Testis (tissue), 3 donors: ENCODE results near the gene H1-8. TPM values are rescaled to one million over a fixed set of nuclear protein-coding genes. Genes with fewer than 3 reads are reported as not detected.

ENCODE experiments used
- DNase-seq: peaks from one replicate; pipeline ENCODE4 v3.0.0-alpha.2; 2019
- H3K27ac ChIP-seq, 2 donors: fragments of 200-600 bp; sonication (generic); one replicate each; pipeline ENCODE4 v1.5.1; 2019
- H3K27me3 ChIP-seq: fragments of 200-600 bp; sonication (generic); one replicate; pipeline ENCODE4 v1.5.1; 2019
- H3K36me3 ChIP-seq: fragments of 200-600 bp; sonication (generic); one replicate; pipeline ENCODE4 v1.5.1; 2017; ENCODE audit warnings: low read depth; ENCODE audit errors: missing control alignments
- H3K4me1 ChIP-seq: fragments of 200-600 bp; sonication (generic); one replicate; pipeline ENCODE4 v1.5.1; 2019
- H3K4me3 ChIP-seq, 2 donors: fragments of 200-600 bp; sonication (generic); one replicate each; pipeline ENCODE4 v1.5.1; 2017 to 2019
- H3K9me3 ChIP-seq: fragments of 200-600 bp; sonication (generic); one replicate; pipeline ENCODE4 v1.5.1; 2017
- POLR2A ChIP-seq: fragments of 450-650 bp; IDR thresholded peaks from one replicate; pipeline ENCODE4 v1.6.1; 2017; ENCODE audit warnings: antibody characterized with exemption, mild to moderate bottlenecking, moderate library complexity
- WGBS, 2 donors: methylation state at CpG; one replicate each; pipeline ENCODE4 v1.1.5; 2018; 5-methylcytosine and 5-hydroxymethylcytosine counted together
- intact Hi-C: fragments of 100-400 bp; cut with DNase I; formaldehyde crosslinking; loops from one replicate; pipeline ENCODE4 v1.15.1; 2023; ENCODE audit warnings: low total_unique reads
- polyA plus RNA-seq: library from polyadenylated mRNA; stranded (reverse); fragments of 350-450 nt; fragmentation: Illumina TruSeq; extraction: RNeasy Lipid Tissue Mini Kit (QIAGEN cat#74804); gene quantifications from one replicate; pipeline ENCODE4 v1.2.3, GENCODE V29; 2014; ENCODE audit warnings: low read depth, low replicate concordance; ENCODE audit not compliant: insufficient read depth
- total RNA-seq, 2 donors: library from RNA; depleted of rRNA; stranded (reverse); fragments of >200 nt; gene quantifications; one replicate each; pipeline ENCODE4 v1.2.3, GENCODE V29; 2016
- TF ChIP-seq, protein P1 (sequence below), 3 experiments: fragments of 450-650 bp in 2 of 3; fragments of 200-600 bp in 1 of 3; sonication (generic) in 1 of 3; IDR thresholded peaks; one replicate each; pipeline ENCODE4 v1.5.1; 2016 to 2019; ENCODE audit warnings: antibody characterized with exemption in 3 of 3, mild to moderate bottlenecking in 2 of 3, moderate library complexity in 1 of 3

The H1-8 gene
- total and polyA plus RNA-seq, 3 donors from 2014 or later: 4.2 to 8.6 (median 4.8) TPM

DNA sequence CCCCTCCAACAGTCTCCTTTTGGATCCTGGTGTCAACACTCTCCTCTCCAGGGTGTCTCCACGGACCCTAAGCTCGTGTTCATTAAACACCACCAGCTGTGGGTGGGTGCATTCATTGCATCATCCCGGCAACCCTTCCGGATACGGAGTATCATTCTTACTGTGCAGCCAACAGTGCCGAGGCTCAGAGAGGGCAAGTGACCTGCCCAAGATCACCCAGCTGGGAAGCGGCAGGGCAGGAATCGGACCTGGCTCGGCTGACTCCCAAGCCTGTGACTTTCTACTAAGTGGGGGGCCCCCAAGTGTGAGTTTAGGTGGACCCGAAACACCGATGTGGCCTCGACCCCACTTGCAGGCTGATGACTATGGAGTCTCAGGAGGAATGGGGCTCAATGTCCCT, 20.4 kb downstream of the H1-8 start:
- peak overlapping the region in 1 of 2 donors; percentile 36 for H3K27ac ChIP-seq
- WGBS, 2 donors: 83 to 85% methylated on average over 9 to 12 of the region's 12 CpGs
- no peaks in the 10 kb centered on the region for H3K9me3 ChIP-seq
- DNase-seq: no peak
- H3K4me3 ChIP-seq: no peak overlapping the region
- peaks cover 65% of the 10 kb centered on the region for H3K4me1 ChIP-seq
- intact Hi-C loops: no loop called here
- no peak for TF ChIP-seq POLR2A
- TF ChIP-seq, protein P1, sequence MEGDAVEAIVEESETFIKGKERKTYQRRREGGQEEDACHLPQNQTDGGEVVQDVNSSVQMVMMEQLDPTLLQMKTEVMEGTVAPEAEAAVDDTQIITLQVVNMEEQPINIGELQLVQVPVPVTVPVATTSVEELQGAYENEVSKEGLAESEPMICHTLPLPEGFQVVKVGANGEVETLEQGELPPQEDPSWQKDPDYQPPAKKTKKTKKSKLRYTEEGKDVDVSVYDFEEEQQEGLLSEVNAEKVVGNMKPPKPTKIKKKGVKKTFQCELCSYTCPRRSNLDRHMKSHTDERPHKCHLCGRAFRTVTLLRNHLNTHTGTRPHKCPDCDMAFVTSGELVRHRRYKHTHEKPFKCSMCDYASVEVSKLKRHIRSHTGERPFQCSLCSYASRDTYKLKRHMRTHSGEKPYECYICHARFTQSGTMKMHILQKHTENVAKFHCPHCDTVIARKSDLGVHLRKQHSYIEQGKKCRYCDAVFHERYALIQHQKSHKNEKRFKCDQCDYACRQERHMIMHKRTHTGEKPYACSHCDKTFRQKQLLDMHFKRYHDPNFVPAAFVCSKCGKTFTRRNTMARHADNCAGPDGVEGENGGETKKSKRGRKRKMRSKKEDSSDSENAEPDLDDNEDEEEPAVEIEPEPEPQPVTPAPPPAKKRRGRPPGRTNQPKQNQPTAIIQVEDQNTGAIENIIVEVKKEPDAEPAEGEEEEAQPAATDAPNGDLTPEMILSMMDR (IDR thresholded peaks at IDR 0.05): no peak
- H3K27me3 ChIP-seq: no peaks in the 10 kb centered on the region
- no peaks in the 10 kb centered on the region for H3K36me3 ChIP-seq

DNA sequence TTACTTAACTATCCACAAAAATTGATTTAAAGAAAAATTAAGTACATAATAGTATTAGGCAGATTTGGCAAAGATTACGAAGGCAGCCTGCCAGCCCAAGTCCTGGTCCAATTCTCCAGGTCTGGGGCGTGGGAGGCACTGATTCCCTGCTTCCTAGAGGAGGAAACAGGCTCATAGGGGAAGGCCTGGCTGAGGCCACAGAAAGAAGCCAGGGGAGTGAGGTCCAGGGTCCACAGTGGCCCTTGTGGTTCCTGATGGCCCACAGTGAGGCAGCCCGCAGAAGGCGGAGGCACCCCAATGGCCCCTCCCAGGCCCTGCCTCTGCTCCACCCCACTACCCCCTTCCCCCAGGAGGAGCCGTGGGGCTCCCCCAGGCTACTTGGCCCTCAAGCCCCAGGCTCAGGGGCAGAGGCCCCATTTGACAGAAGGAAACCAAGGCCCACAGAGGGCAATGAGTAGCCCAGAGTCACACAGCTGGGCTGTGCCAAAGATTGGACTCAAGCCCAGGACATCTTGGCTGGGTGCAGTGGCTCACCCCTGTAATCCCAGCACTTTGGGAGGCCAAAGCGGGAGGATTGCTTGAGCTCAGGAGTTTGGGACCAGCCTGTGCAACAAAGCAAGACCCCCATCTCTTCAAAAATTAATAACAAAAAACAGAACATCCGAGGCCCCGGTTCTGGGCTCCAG, 21.0 kb downstream of the H1-8 start:
- intact Hi-C loops: no loop called here
- peak overlapping the region; percentile 55 to 76 for H3K27ac ChIP-seq
- no peaks in the 10 kb centered on the region for H3K36me3 ChIP-seq

GRCh38 chr3:129564981-129565644, 22.1 kb downstream of the H1-8 start:
- Histone ChIP-seq H3K27ac (peak overlapping the region; percentile 55 to 76), H3K4me3 (no peak overlapping the region), H3K9me3 (no peaks in the 10 kb centered on the region), H3K27me3 (no peaks in the 10 kb centered on the region), H3K36me3 (no peaks in the 10 kb centered on the region), H3K4me1 (peaks cover 49% of the 10 kb centered on the region)
- TF ChIP-seq, protein P1 (IDR thresholded peaks at IDR 0.05): no peak
- no peak for TF ChIP-seq POLR2A
- no peak for DNase-seq
- intact Hi-C loops: no loop called here
- 80 to 91% methylated on average over 8 to 21 of the region's 21 CpGs for WGBS, 2 donors

More for the DNA sequence above, 21.0 kb downstream of the H1-8 start:
- Histone ChIP-seq H3K4me1 (peaks cover 60% of the 10 kb centered on the region), H3K27me3 (no peaks in the 10 kb centered on the region), H3K4me3 (no peak overlapping the region), H3K9me3 (no peaks in the 10 kb centered on the region)
- 49 to 52% methylated on average over 5 to 8 of the region's 8 CpGs for WGBS, 2 donors
- DNase-seq: no peak
- TF ChIP-seq POLR2A: no peak
- TF ChIP-seq, protein P1 (IDR thresholded peaks at IDR 0.05): no peak

- DNase-seq: no peak
- H3K9me3 ChIP-seq: no peaks in the 10 kb centered on the region
- no peaks in the 10 kb centered on the region for H3K36me3 ChIP-seq
- intact Hi-C loops: no loop called here
- peaks cover 41% of the 10 kb centered on the region for H3K4me1 ChIP-seq
- H3K27ac ChIP-seq: peak overlapping the region in 1 of 2 donors; percentile 30
- TF ChIP-seq, protein P1 (IDR thresholded peaks at IDR 0.05): no peak
- no peak for TF ChIP-seq POLR2A
- H3K4me3 ChIP-seq: no peak overlapping the region
- no peaks in the 10 kb centered on the region for H3K27me3 ChIP-seq
- 91 to 98% methylated on average over 7 of the region's 7 CpGs for WGBS, 2 donors
Observed at GRCh38 chr3:129565902-129566301, 22.9 kb downstream of the H1-8 start.
